Fibroblast of mammary gland (primary cell): ENCODE measurements around the gene POLD2.
"Not testable (repeated sequence)": the region's sequence is repeated elsewhere in the genome, so short reads cannot be mapped to it uniquely, and the experiment has no call there.

Experiments
- DNase-seq: peaks from one replicate; pipeline ENCODE4 v3.0.0-alpha.2; 2010; ENCODE audit warnings: low read depth
- H3K4me3 ChIP-seq: 2 replicates; pipeline ENCODE4 v1.5.1; 2011; ENCODE audit warnings: low read depth, mild to moderate bottlenecking, low read length, moderate library complexity; ENCODE audit not compliant: control insufficient read depth
- CTCF ChIP-seq: conservative IDR thresholded peaks from 2 replicates; pipeline ENCODE4 v1.5.1; 2011; ENCODE audit warnings: low read depth, low read length, inconsistent platforms; ENCODE audit not compliant: control insufficient read depth, insufficient read depth

The POLD2 gene

GRCh38 chr7:44127161-44127560 is 3.8 kb upstream of the POLD2 start:
- H3K4me3 ChIP-seq = no peak overlapping the region
- no peak for DNase-seq
- no peak for TF ChIP-seq CTCF

GRCh38 chr7:44126574-44126973 is 3.2 kb upstream of the POLD2 start:
- DNase-seq, H3K4me3 ChIP-seq: not testable (repeated sequence)

- no peak for DNase-seq
- TF ChIP-seq CTCF = no peak
- H3K4me3 ChIP-seq = no peak overlapping the region
Measured at GRCh38 chr7:44124822-44125202, 1.5 kb upstream of the POLD2 start.

- no peak for DNase-seq
- H3K4me3 ChIP-seq = peak overlapping the region; percentile 63
- no peak for TF ChIP-seq CTCF
Measured at GRCh38 chr7:44122529-44122928, 819 bp downstream of the POLD2 start.

GRCh38 chr7:44121761-44122420 is 1.5 kb downstream of the POLD2 start:
- DNase-seq = no peak
- no peak overlapping the region for H3K4me3 ChIP-seq
- no peak for TF ChIP-seq CTCF

GRCh38 chr7:44120395-44120794 is 3.0 kb downstream of the POLD2 start:
- no peak overlapping the region for H3K4me3 ChIP-seq
- no peak for DNase-seq
- TF ChIP-seq CTCF = no peak

GRCh38 chr7:44119829-44120380 is 3.4 kb downstream of the POLD2 start:
- H3K4me3 ChIP-seq = no peak overlapping the region
- no peak for DNase-seq
- TF ChIP-seq CTCF = no peak
